OCI-LY1 (cell line): ENCODE data around the gene FAM221B.

Experiments
- CTCF ChIP-seq: fragments of 200-600 bp; sonication (generic), shearing (Covaris generic); IDR thresholded peaks from 2 replicates; pipeline ENCODE4 v1.5.1; 2017; ENCODE audit warnings: mild to moderate bottlenecking, antibody characterized with exemption, low read length, moderate library complexity, mixed read lengths
- EZH2 ChIP-seq: fragments of 200-600 bp; sonication (generic), shearing (Covaris generic); IDR thresholded peaks from 2 replicates; pipeline ENCODE4 v1.8.0; 2017; ENCODE audit warnings: borderline replicate concordance, mixed run types, mild to moderate bottlenecking, antibody characterized with exemption, low read length, moderate library complexity, mixed read lengths

GRCh38 chr9:35792024-35792813, 36.3 kb downstream of the FAM221B start:
- TF ChIP-seq CTCF (no peak), EZH2 (no peak)
